SK-N-SH (cell line): Measurements from ENCODE around the gene FXYD2. TPM values are rescaled to one million over a fixed set of nuclear protein-coding genes. Genes with fewer than 3 reads are reported as not detected.

Experiments
- CTCF ChIA-PET: fragments of 300-600, 350-600 bp; formaldehyde crosslinking; extraction: SDS; loops from one replicate; lab custom pipeline; 2021; lab: Yijun Ruan, JAX
- POLR2A ChIA-PET: fragments of 350-600 bp; sonication (Branson Sonifier 250); formaldehyde crosslinking; extraction: SDS; loops from one replicate; lab custom pipeline; 2020; ENCODE audit warnings: antibody characterized with exemption, inconsistent platforms; lab: Yijun Ruan, JAX
- DNase-seq: peaks from one replicate; pipeline ENCODE4 v3.0.0; 2012
- H2AFZ ChIP-seq: fragments of 200-600 bp; sonication (generic); 2 replicates; pipeline ENCODE4 v1.8.1; 2016; ENCODE audit warnings: antibody characterized with exemption, mild to moderate bottlenecking, low read depth
- H3F3A ChIP-seq: fragments of 200-600 bp; sonication (generic); replicated peaks from 2 replicates; pipeline ENCODE3; 2016; ENCODE audit warnings: antibody characterized with exemption, mild to moderate bottlenecking; ENCODE audit not compliant: insufficient read depth
- H3K27ac ChIP-seq, 2 experiments: fragments of 200-500 bp in 1 of 2; fragments of 200-600 bp in 1 of 2; sonication (Bioruptor generic) in 1 of 2; sonication (generic), shearing (Covaris generic) in 1 of 2; 2 replicates each; pipeline versions ENCODE4 v1.5.1 to v1.6.1; 2014 to 2016; ENCODE audit warnings: low read depth in 2 of 2, inconsistent platforms in 1 of 2, low read length in 1 of 2, mild to moderate bottlenecking in 1 of 2, mixed read lengths in 1 of 2
- H3K27me3 ChIP-seq: fragments of 200-600 bp; sonication (generic), shearing (Covaris generic); 2 replicates; pipeline ENCODE4 v1.6.1; 2016; ENCODE audit warnings: mixed run types; ENCODE audit not compliant: insufficient read depth
- H3K36me3 ChIP-seq, 2 experiments: fragments of 200-500 bp in 1 of 2; fragments of 200-600 bp in 1 of 2; sonication (Bioruptor generic) in 1 of 2; sonication (generic) in 1 of 2; replicated peaks in 1 of 2; 2 replicates each; pipeline versions ENCODE3 to v1.5.1; 2014 to 2016; ENCODE audit warnings: low read length in 1 of 2, mild to moderate bottlenecking in 1 of 2; ENCODE audit not compliant: insufficient read depth in 2 of 2, control insufficient read depth in 1 of 2
- H3K4me1 ChIP-seq, 2 experiments: fragments of 200-500 bp in 1 of 2; fragments of 200-600 bp in 1 of 2; sonication (Bioruptor generic) in 1 of 2; sonication (generic), shearing (Covaris generic) in 1 of 2; 2 replicates each; pipeline versions ENCODE4 v1.5.1 to v1.6.1; 2014 to 2016; ENCODE audit warnings: low read depth in 1 of 2, low read length in 1 of 2, mixed run types in 1 of 2; ENCODE audit not compliant: insufficient read depth in 2 of 2, control insufficient read depth in 1 of 2
- H3K4me2 ChIP-seq: fragments of 200-600 bp; sonication (generic), shearing (Covaris generic); 2 replicates; pipeline ENCODE4 v1.6.1; 2017; ENCODE audit warnings: mixed run types
- H3K4me3 ChIP-seq, 2 experiments: fragments of 200-500 bp in 1 of 2; fragments of 200-600 bp in 1 of 2; sonication (Bioruptor generic) in 1 of 2; sonication (generic), shearing (Covaris generic) in 1 of 2; 2 replicates each; pipeline versions ENCODE4 v1.5.1 to v1.8.1; 2014 to 2016; ENCODE audit warnings: low read depth in 2 of 2, inconsistent platforms in 1 of 2, low read length in 1 of 2, mild to moderate bottlenecking in 1 of 2, mixed read lengths in 1 of 2, moderate library complexity in 1 of 2
- H3K79me2 ChIP-seq: fragments of 200-600 bp; sonication (generic); 2 replicates; pipeline ENCODE4 v1.8.1; 2017; ENCODE audit warnings: mild to moderate bottlenecking; ENCODE audit not compliant: insufficient read depth
- H3K9ac ChIP-seq: fragments of 200-600 bp; sonication (generic); 2 replicates; pipeline ENCODE4 v1.6.1; 2017; ENCODE audit warnings: mixed run types
- H3K9me2 ChIP-seq: fragments of 200-600 bp; sonication (generic); 2 replicates; pipeline ENCODE4 v1.6.1; 2017; ENCODE audit warnings: mixed run types
- H3K9me3 ChIP-seq: fragments of 200-600 bp; sonication (generic); 2 replicates; pipeline ENCODE4 v1.6.1; 2017; ENCODE audit warnings: mixed run types, mild to moderate bottlenecking, moderate library complexity
- H4K20me1 ChIP-seq: fragments of 200-600 bp; sonication (generic); 2 replicates; pipeline ENCODE4 v1.6.1; 2017; ENCODE audit warnings: mild to moderate bottlenecking, mixed run types; ENCODE audit not compliant: insufficient read depth
- EP300 ChIP-seq, 2 experiments: IDR thresholded peaks; 2 replicates each; pipeline versions ENCODE4 v1.4.0 to v1.6.1; 2012; ENCODE audit warnings: borderline replicate concordance in 1 of 2, low read depth in 1 of 2, low read length in 1 of 2
- GABPA ChIP-seq: IDR thresholded peaks from 2 replicates; pipeline ENCODE4 v1.4.0; 2012; ENCODE audit warnings: low read depth, mild to moderate bottlenecking
- MEF2A ChIP-seq: IDR thresholded peaks from 2 replicates; pipeline ENCODE4 v1.4.0; 2012; ENCODE audit warnings: low read depth, borderline replicate concordance
- MXI1 ChIP-seq: IDR thresholded peaks from 2 replicates; pipeline ENCODE4 v1.6.1; 2012; ENCODE audit warnings: mild to moderate bottlenecking, low read depth, low read length, improper control_type of control experiment
- POLR2AphosphoS5 ChIP-seq: IDR thresholded peaks from 2 replicates; pipeline ENCODE4 v1.6.1; 2012; ENCODE audit warnings: low read depth, low read length
- RAD21 ChIP-seq: IDR thresholded peaks from 2 replicates; pipeline ENCODE4 v1.6.1; 2012; ENCODE audit warnings: mild to moderate bottlenecking, low read length
- RCOR1 ChIP-seq: fragments of 150-350 bp; IDR thresholded peaks from 2 replicates; pipeline ENCODE4 v1.6.1; 2017; ENCODE audit warnings: antibody characterized with exemption, low read length
- RXRA ChIP-seq: IDR thresholded peaks from 2 replicates; pipeline ENCODE4 v1.4.0; 2012; ENCODE audit warnings: low read depth, mild to moderate bottlenecking, borderline replicate concordance
- TAF1 ChIP-seq: IDR thresholded peaks from 2 replicates; pipeline ENCODE4 v1.6.1; 2012; ENCODE audit warnings: low read depth, mild to moderate bottlenecking, low read length, moderate library complexity, borderline replicate concordance
- TCF12 ChIP-seq: IDR thresholded peaks from 2 replicates; pipeline ENCODE4 v1.4.0; 2012
- WGBS: methylation state at CpG from one replicate; pipeline ENCODE4 v1.1.6; 2017; ENCODE audit warnings: low lambda C conversion rate; 5-methylcytosine and 5-hydroxymethylcytosine counted together
- polyA plus RNA-seq, 3 experiments: library from polyadenylated mRNA; depleted of rRNA; stranded (reverse); fragments of >200 nt; gene quantifications; 2 replicates each; pipeline ENCODE4 v1.2.3, GENCODE V29; 2012
- TF ChIP-seq, protein P1 (sequence below): IDR thresholded peaks from 2 replicates; pipeline ENCODE4 v1.6.1; 2012; ENCODE audit warnings: mild to moderate bottlenecking, low read depth, low read length, moderate library complexity
- TF ChIP-seq, protein P2 (sequence below): fragments of 200-600 bp; sonication (generic); IDR thresholded peaks from 2 replicates; pipeline ENCODE4 v1.6.1; 2017; ENCODE audit warnings: antibody characterized with exemption, mild to moderate bottlenecking, moderate library complexity

FXYD2 gene
- polyA plus RNA-seq, 1 of the 3 experiments (the other 2 are of a cell fraction): not detected

DNA sequence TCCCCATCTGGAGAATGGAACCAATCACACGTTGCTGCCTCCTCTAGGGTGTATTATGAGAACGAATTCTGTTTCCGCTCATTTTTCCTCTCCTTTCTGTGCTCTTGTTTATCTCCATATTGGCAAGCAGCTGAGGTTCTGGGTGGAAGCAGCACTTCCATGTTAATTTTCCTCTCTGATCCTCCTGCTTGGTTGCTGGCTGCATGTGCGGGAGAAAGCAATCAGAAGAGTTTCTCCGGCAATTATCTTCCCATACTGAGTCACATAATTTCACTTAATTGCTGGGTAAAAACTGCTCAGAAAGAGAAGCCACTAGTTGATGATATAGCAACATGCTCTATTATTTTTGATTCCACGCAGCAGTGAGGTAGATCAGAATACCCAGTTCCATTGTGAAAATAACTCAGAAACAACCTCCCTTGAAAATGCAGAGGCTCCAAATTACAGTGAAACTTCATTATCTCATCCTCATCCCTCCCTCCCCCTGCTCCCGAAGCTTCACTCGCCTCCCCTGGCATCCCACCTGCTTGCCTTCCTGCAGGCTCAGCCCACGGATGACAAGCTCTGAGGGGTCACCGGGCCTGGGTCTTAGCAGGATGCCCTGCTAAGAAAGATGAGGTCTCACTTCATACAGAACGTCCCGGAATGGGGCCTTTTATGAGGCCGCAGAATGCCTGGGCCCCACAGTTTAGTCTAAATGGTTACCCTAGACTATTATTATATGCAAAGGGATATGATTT, 31.5 kb upstream of the FXYD2 start (continued):
- TF ChIP-seq, protein P1, sequence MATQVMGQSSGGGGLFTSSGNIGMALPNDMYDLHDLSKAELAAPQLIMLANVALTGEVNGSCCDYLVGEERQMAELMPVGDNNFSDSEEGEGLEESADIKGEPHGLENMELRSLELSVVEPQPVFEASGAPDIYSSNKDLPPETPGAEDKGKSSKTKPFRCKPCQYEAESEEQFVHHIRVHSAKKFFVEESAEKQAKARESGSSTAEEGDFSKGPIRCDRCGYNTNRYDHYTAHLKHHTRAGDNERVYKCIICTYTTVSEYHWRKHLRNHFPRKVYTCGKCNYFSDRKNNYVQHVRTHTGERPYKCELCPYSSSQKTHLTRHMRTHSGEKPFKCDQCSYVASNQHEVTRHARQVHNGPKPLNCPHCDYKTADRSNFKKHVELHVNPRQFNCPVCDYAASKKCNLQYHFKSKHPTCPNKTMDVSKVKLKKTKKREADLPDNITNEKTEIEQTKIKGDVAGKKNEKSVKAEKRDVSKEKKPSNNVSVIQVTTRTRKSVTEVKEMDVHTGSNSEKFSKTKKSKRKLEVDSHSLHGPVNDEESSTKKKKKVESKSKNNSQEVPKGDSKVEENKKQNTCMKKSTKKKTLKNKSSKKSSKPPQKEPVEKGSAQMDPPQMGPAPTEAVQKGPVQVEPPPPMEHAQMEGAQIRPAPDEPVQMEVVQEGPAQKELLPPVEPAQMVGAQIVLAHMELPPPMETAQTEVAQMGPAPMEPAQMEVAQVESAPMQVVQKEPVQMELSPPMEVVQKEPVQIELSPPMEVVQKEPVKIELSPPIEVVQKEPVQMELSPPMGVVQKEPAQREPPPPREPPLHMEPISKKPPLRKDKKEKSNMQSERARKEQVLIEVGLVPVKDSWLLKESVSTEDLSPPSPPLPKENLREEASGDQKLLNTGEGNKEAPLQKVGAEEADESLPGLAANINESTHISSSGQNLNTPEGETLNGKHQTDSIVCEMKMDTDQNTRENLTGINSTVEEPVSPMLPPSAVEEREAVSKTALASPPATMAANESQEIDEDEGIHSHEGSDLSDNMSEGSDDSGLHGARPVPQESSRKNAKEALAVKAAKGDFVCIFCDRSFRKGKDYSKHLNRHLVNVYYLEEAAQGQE: no peak
- TF ChIP-seq RXRA (no peak), TCF12 (no peak), RAD21 (no peak)

DNA sequence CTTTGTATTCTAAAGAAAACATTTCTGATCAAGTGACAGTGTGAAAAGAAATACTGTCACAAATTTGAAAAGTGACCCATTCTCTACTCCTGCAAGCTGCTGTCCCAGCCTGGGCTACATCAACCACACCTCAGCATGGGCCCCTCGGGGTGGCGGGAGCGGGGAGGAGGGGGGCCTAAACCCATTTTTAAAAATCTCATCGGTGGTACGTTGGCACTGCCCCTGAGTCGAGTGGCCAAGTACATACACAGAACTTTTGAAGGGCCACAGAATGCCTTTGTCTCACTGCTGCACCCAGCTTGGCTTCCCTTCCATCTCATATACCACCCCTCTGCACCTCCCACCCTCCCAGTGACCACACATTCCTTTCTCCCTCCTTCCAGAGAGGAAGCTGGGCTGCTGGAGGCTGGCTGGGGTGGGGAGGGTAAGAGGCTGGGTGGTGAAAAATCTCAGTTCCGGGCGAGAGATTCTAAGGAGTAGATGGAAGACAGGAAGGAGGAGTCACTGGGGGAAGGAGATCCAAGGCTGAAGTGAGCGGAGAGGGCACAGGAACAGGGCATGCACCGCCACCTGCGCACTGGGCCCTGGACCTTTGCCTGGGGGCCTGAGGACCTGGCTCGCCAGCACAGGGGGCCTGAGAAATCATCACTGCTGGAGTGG, 30.8 kb upstream of the FXYD2 start:
- H4K20me1 ChIP-seq: no peaks in the 10 kb centered on the region
- H3K4me2 ChIP-seq: no peak overlapping the region
- POLR2A ChIA-PET: no interaction called here
- no peak overlapping the region for H3K9ac ChIP-seq
- H3K27ac ChIP-seq: no peak overlapping the region
- H3K79me2 ChIP-seq: no peaks in the 10 kb centered on the region
- no peak overlapping the region for H2AFZ ChIP-seq
- H3K9me2 ChIP-seq: no peaks in the 10 kb centered on the region
- 0 out of 2 replicates have a peak, but pooled peaks cover 4% of the 10 kb centered on the region for H3K9me3 ChIP-seq
- TF ChIP-seq MXI1: no peak
- TF ChIP-seq MEF2A: no peak
- no peak for TF ChIP-seq EP300 (IDR thresholded peaks at IDR 0.05; ENCODE audit: borderline replicate concordance in 1 of 2, low read depth in 1 of 2, low read length in 1 of 2)
- no peak for TF ChIP-seq RCOR1
- no peak for TF ChIP-seq GABPA
- TF ChIP-seq, protein P2, sequence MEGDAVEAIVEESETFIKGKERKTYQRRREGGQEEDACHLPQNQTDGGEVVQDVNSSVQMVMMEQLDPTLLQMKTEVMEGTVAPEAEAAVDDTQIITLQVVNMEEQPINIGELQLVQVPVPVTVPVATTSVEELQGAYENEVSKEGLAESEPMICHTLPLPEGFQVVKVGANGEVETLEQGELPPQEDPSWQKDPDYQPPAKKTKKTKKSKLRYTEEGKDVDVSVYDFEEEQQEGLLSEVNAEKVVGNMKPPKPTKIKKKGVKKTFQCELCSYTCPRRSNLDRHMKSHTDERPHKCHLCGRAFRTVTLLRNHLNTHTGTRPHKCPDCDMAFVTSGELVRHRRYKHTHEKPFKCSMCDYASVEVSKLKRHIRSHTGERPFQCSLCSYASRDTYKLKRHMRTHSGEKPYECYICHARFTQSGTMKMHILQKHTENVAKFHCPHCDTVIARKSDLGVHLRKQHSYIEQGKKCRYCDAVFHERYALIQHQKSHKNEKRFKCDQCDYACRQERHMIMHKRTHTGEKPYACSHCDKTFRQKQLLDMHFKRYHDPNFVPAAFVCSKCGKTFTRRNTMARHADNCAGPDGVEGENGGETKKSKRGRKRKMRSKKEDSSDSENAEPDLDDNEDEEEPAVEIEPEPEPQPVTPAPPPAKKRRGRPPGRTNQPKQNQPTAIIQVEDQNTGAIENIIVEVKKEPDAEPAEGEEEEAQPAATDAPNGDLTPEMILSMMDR: no peak
- TF ChIP-seq TAF1: no peak
- TF ChIP-seq POLR2AphosphoS5: no peak
- H3K27me3 ChIP-seq: no peaks in the 10 kb centered on the region; the same call in 1 of the 2 replicates
- no peaks in the 10 kb centered on the region; a peak in 1 of 4 replicates for H3K4me1 ChIP-seq
- H3F3A ChIP-seq: no peaks in the 10 kb centered on the region
- no peaks in the 10 kb centered on the region for H3K36me3 ChIP-seq
- CTCF ChIA-PET: interaction anchor here (1.2 to 17.3 kb wide), 5 partner anchors 11 to 198 kb away, joined by 4 to 438 read pairs (median 6); no protein-coding TSS in a partner anchor
- no peak overlapping the region for H3K4me3 ChIP-seq
- DNase-seq: no peak
- 53% methylated on average over 11 of the region's 12 CpGs for WGBS
